ENCODE measurements around the gene MIER3. TPM values are rescaled to one million over a fixed set of nuclear protein-coding genes. Genes with fewer than 3 reads are reported as not detected.
A peak's percentile ranks its signal among the peaks of the same experiment; 100 is the strongest.

The MIER3 gene
- total and polyA plus RNA-seq, 2 of the 13 experiments (the other 11 are each of a cell fraction or from before 2014, with no cell fraction given) = 14.6 to 38.8 TPM

DNA sequence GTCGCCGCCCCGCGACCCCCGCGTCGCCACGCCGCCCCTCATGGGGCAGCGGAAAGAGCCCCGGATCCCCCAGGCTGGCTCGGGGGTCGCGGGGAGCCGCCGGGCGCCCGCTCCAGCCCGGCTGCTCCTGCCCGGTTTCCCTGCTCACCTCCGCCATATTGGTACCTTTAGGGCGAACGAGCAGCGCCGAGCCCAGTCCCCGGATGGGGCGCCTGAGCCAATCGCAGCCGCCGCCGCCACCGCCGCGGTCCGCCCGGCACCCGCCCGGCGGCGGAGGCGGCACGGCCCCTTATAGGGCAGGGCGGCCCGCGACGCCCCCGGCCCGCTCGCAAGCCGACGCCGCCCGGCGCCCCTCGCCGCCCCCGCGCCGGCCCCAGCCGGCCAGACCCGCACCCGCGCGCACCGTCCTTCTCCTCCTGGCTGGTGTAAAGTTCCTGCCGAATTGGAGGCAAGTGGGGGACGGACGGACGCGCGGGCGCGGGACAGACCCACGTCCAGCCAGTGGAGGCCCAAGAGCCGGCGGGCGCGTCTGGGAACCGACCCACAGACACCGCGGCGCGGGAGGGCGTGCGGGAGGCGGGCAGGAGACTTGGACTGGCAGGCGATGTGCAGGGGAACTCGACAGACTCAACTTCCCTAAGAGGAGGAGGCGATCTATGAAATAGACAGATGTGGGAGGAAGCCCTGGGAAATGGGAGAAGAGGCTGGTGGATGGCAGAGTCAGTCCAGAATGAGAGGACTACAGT is at the start of gene MIER3 (continued):
- TF ChIP-seq MED13 (CRISPR knock-in tag; IDR thresholded peaks at IDR 0.05) = no peak
- TF ChIP-seq KDM5B (CRISPR knock-in tag; IDR thresholded peaks at IDR 0.05; ENCODE audit: borderline replicate concordance) = 0 out of 2 replicates have a peak, but pooled peaks have one; percentile 43
- TF ChIP-seq ZMYM4 (CRISPR knock-in tag; IDR thresholded peaks at IDR 0.05) = 0 out of 2 replicates have a peak, but pooled peaks have one; percentile 21
- no peak for TF ChIP-seq RARG (CRISPR knock-in tag; IDR thresholded peaks at IDR 0.05; ENCODE audit: low read depth)
- no peak for TF ChIP-seq SRY (CRISPR knock-in tag; IDR thresholded peaks at IDR 0.05)
- TF ChIP-seq, protein P1, sequence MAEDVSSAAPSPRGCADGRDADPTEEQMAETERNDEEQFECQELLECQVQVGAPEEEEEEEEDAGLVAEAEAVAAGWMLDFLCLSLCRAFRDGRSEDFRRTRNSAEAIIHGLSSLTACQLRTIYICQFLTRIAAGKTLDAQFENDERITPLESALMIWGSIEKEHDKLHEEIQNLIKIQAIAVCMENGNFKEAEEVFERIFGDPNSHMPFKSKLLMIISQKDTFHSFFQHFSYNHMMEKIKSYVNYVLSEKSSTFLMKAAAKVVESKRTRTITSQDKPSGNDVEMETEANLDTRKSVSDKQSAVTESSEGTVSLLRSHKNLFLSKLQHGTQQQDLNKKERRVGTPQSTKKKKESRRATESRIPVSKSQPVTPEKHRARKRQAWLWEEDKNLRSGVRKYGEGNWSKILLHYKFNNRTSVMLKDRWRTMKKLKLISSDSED (CRISPR knock-in tag; IDR thresholded peaks at IDR 0.05) = no peak
- TF ChIP-seq, protein P2, sequence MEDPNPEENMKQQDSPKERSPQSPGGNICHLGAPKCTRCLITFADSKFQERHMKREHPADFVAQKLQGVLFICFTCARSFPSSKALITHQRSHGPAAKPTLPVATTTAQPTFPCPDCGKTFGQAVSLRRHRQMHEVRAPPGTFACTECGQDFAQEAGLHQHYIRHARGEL (CRISPR knock-in tag; IDR thresholded peaks at IDR 0.05) = no peak; the same call in 1 of the 2 replicates
- TF ChIP-seq ZNF605 (CRISPR knock-in tag; IDR thresholded peaks at IDR 0.05) = no peak
- no peak for TF ChIP-seq ZNF549 (CRISPR knock-in tag; IDR thresholded peaks at IDR 0.05)
- no peak for TF ChIP-seq TBP (CRISPR knock-in tag; IDR thresholded peaks at IDR 0.05)
- peak; percentile 45; the same call in 1 of the 2 replicates for TF ChIP-seq ZNF329 (CRISPR knock-in tag; IDR thresholded peaks at IDR 0.05; ENCODE audit: low read depth)
- TF ChIP-seq MEIS2 (CRISPR knock-in tag; IDR thresholded peaks at IDR 0.05) = no peak; the same call in 1 of the 2 replicates
- TF ChIP-seq, protein P3, sequence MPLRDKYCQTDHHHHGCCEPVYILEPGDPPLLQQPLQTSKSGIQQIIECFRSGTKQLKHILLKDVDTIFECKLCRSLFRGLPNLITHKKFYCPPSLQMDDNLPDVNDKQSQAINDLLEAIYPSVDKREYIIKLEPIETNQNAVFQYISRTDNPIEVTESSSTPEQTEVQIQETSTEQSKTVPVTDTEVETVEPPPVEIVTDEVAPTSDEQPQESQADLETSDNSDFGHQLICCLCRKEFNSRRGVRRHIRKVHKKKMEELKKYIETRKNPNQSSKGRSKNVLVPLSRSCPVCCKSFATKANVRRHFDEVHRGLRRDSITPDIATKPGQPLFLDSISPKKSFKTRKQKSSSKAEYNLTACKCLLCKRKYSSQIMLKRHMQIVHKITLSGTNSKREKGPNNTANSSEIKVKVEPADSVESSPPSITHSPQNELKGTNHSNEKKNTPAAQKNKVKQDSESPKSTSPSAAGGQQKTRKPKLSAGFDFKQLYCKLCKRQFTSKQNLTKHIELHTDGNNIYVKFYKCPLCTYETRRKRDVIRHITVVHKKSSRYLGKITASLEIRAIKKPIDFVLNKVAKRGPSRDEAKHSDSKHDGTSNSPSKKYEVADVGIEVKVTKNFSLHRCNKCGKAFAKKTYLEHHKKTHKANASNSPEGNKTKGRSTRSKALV (CRISPR knock-in tag; IDR thresholded peaks at IDR 0.05) = no peak
- TF ChIP-seq, protein P4, sequence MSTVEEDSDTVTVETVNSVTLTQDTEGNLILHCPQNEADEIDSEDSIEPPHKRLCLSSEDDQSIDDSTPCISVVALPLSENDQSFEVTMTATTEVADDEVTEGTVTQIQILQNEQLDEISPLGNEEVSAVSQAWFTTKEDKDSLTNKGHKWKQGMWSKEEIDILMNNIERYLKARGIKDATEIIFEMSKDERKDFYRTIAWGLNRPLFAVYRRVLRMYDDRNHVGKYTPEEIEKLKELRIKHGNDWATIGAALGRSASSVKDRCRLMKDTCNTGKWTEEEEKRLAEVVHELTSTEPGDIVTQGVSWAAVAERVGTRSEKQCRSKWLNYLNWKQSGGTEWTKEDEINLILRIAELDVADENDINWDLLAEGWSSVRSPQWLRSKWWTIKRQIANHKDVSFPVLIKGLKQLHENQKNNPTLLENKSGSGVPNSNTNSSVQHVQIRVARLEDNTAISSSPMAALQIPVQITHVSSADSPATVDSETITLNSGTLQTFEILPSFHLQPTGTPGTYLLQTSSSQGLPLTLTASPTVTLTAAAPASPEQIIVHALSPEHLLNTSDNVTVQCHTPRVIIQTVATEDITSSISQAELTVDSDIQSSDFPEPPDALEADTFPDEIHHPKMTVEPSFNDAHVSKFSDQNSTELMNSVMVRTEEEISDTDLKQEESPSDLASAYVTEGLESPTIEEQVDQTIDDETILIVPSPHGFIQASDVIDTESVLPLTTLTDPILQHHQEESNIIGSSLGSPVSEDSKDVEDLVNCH (CRISPR knock-in tag; IDR thresholded peaks at IDR 0.05) = peak; percentile 42; the same call in 1 of the 2 replicates
- no peak for TF ChIP-seq ZNF678 (CRISPR knock-in tag; IDR thresholded peaks at IDR 0.05)
- TF ChIP-seq YY1 (IDR thresholded peaks at IDR 0.05; ENCODE audit: insufficient read depth, insufficient replicate concordance, low read depth, low read length) = peak; percentile 94
- no peak for TF ChIP-seq XBP1 (CRISPR knock-in tag; IDR thresholded peaks at IDR 0.05)
- TF ChIP-seq, protein P5, sequence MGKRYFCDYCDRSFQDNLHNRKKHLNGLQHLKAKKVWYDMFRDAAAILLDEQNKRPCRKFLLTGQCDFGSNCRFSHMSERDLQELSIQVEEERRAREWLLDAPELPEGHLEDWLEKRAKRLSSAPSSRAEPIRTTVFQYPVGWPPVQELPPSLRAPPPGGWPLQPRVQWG (CRISPR knock-in tag; IDR thresholded peaks at IDR 0.05; ENCODE audit: borderline replicate concordance, low read depth) = no peak
- TF ChIP-seq ZNF3 (CRISPR knock-in tag; IDR thresholded peaks at IDR 0.05) = no peak
- TF ChIP-seq PRPF4 (IDR thresholded peaks at IDR 0.05; ENCODE audit: low read depth, low read length, poor library complexity, severe bottlenecking) = no peak
- TF ChIP-seq, protein P6, sequence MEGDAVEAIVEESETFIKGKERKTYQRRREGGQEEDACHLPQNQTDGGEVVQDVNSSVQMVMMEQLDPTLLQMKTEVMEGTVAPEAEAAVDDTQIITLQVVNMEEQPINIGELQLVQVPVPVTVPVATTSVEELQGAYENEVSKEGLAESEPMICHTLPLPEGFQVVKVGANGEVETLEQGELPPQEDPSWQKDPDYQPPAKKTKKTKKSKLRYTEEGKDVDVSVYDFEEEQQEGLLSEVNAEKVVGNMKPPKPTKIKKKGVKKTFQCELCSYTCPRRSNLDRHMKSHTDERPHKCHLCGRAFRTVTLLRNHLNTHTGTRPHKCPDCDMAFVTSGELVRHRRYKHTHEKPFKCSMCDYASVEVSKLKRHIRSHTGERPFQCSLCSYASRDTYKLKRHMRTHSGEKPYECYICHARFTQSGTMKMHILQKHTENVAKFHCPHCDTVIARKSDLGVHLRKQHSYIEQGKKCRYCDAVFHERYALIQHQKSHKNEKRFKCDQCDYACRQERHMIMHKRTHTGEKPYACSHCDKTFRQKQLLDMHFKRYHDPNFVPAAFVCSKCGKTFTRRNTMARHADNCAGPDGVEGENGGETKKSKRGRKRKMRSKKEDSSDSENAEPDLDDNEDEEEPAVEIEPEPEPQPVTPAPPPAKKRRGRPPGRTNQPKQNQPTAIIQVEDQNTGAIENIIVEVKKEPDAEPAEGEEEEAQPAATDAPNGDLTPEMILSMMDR (CRISPR knock-in tag; IDR thresholded peaks at IDR 0.05) = no peak
- TF ChIP-seq HNRNPLL (IDR thresholded peaks at IDR 0.05; ENCODE audit: low read depth, low read length, poor library complexity, severe bottlenecking) = peak; percentile 11
